Endothelial cell of umbilical vein (primary cell): ENCODE results near the gene ACAD9. TPM values are rescaled to one million over a fixed set of nuclear protein-coding genes. Genes with fewer than 3 reads are reported as not detected.

Experiments used
- BruUV-seq: library from RNA; stranded (reverse); fragments of 400-500 nt; replicated peaks from 2 replicates; lab custom pipeline; 2021; lab: Mats Ljungman, UMichigan
- CTCF ChIA-PET: fragments of 300-600, 350-600 bp; sonication (Branson Sonifier 250); formaldehyde crosslinking; loops from one replicate; lab custom pipeline; 2021; ENCODE audit warnings: antibody characterized with exemption, inconsistent platforms; lab: Charles Lee
- POLR2A ChIA-PET: fragments of 300-600, 350-600 bp; sonication (Branson Sonifier 250); formaldehyde crosslinking; loops from one replicate; lab custom pipeline; 2021; ENCODE audit warnings: antibody characterized with exemption, inconsistent platforms; lab: Charles Lee
- DNase-seq: peaks from one replicate; pipeline ENCODE4 v3.0.0-alpha.2; 2011; ENCODE audit warnings: low read depth, low spot score
- FAIRE-seq: peaks from 2 replicates; lab custom pipeline; 2011; peaks lifted over from hg19 to GRCh38; lab: Jason Lieb, UNC
- H2AFZ ChIP-seq: 2 replicates; pipeline ENCODE4 v1.6.0; 2012; ENCODE audit warnings: low read depth, low read length, control low read depth, inconsistent platforms
- H3K27ac ChIP-seq: 2 replicates; pipeline ENCODE4 v1.5.1; 2011; ENCODE audit warnings: low read depth, mild to moderate bottlenecking, control low read depth, low read length, moderate library complexity; ENCODE audit not compliant: insufficient read depth
- H3K27me3 ChIP-seq, 2 experiments: 2 replicates each; pipeline versions ENCODE4 v1.6.0 to v1.6.1; 2011; ENCODE audit warnings: low read length in 2 of 2, mixed read lengths in 1 of 2; ENCODE audit not compliant: control insufficient read depth in 2 of 2, insufficient read depth in 2 of 2
- H3K36me3 ChIP-seq, 2 experiments: 2 replicates in 1 of 2; 3 replicates in 1 of 2; pipeline ENCODE4 v1.5.1; 2011; ENCODE audit warnings: low read length in 2 of 2, mild to moderate bottlenecking in 1 of 2, moderate library complexity in 1 of 2; ENCODE audit not compliant: control insufficient read depth in 2 of 2, insufficient read depth in 2 of 2; ENCODE audit errors: extremely low read depth in 1 of 2
- H3K4me1 ChIP-seq: 3 replicates; pipeline ENCODE4 v1.5.1; 2011; ENCODE audit warnings: mild to moderate bottlenecking, low read length; ENCODE audit not compliant: control insufficient read depth, insufficient read depth; ENCODE audit errors: extremely low read depth
- H3K4me2 ChIP-seq: 2 replicates; pipeline ENCODE4 v1.6.1; 2011; ENCODE audit warnings: low read length, control low read depth, mixed read lengths; ENCODE audit not compliant: insufficient read depth
- H3K4me3 ChIP-seq, 3 experiments: fragments of 200-600 bp in 1 of 3; sonication (generic), shearing (Covaris generic) in 1 of 3; replicated peaks in 1 of 3; 2 replicates each; pipeline ENCODE4 v1.5.1; 2011 to 2016; ENCODE audit warnings: control low read depth in 3 of 3, low read length in 3 of 3, mild to moderate bottlenecking in 2 of 3, inconsistent platforms in 1 of 3, low read depth in 1 of 3, moderate library complexity in 1 of 3; ENCODE audit not compliant: insufficient read depth in 1 of 3
- H3K79me2 ChIP-seq: 2 replicates; pipeline ENCODE4 v1.6.0; 2012; ENCODE audit warnings: low read length, inconsistent platforms; ENCODE audit not compliant: control insufficient read depth, insufficient read depth
- H3K9ac ChIP-seq: replicated peaks from 2 replicates; pipeline ENCODE3; 2011; ENCODE audit warnings: low read length, control low read depth; ENCODE audit not compliant: insufficient read depth; ENCODE audit errors: extremely low read depth
- H3K9me1 ChIP-seq: replicated peaks from 3 replicates; pipeline ENCODE4 v1.6.0; 2011; ENCODE audit warnings: mild to moderate bottlenecking, low read length; ENCODE audit not compliant: control insufficient read depth, insufficient read depth; ENCODE audit errors: extremely low read depth
- H3K9me3 ChIP-seq: replicated peaks from 2 replicates; pipeline ENCODE4 v1.5.1; 2012; ENCODE audit warnings: low read length, inconsistent platforms; ENCODE audit not compliant: control insufficient read depth, insufficient read depth
- H4K20me1 ChIP-seq: replicated peaks from 2 replicates; pipeline ENCODE3; 2011; ENCODE audit warnings: mild to moderate bottlenecking, low read length; ENCODE audit not compliant: control insufficient read depth, insufficient read depth; ENCODE audit errors: extremely low read depth
- CTCF ChIP-seq, 2 donors: IDR thresholded peaks; 1 replicate in 1 of 2; 2 replicates in 1 of 2; pipeline ENCODE4 v1.5.1; 2011; ENCODE audit warnings: low read length in 2 of 2, mild to moderate bottlenecking in 2 of 2, moderate library complexity in 2 of 2, control low read depth in 1 of 2, inconsistent platforms in 1 of 2, low read depth in 1 of 2; ENCODE audit not compliant: insufficient read depth in 1 of 2; ENCODE audit errors: extremely low read depth in 1 of 2
- EZH2 ChIP-seq: IDR thresholded peaks from 2 replicates; pipeline ENCODE4 v1.6.1; 2012; ENCODE audit warnings: borderline replicate concordance, low read depth, mild to moderate bottlenecking, moderate library complexity, low read length, inconsistent platforms; ENCODE audit not compliant: severe bottlenecking
- FOS ChIP-seq: IDR thresholded peaks from 2 replicates; pipeline ENCODE4 v1.6.1; 2011; ENCODE audit warnings: mild to moderate bottlenecking, low read length, moderate library complexity, borderline replicate concordance; ENCODE audit not compliant: insufficient read depth
- GATA2 ChIP-seq: IDR thresholded peaks from 2 replicates; pipeline ENCODE4 v1.7.0; 2011; ENCODE audit warnings: low read depth, mild to moderate bottlenecking, moderate library complexity, mixed read lengths, low read length; ENCODE audit not compliant: insufficient read length, insufficient read depth
- JUN ChIP-seq: IDR thresholded peaks from 2 replicates; pipeline ENCODE4 v1.6.1; 2011; ENCODE audit warnings: borderline replicate concordance, low read depth; ENCODE audit not compliant: insufficient read length, insufficient read depth
- MYC ChIP-seq: IDR thresholded peaks from one replicate; pipeline ENCODE4 v1.6.1; 2011; ENCODE audit warnings: mild to moderate bottlenecking, low read depth, low read length
- POLR2A ChIP-seq: IDR thresholded peaks from 2 replicates; pipeline ENCODE4 v1.6.1; 2012; ENCODE audit warnings: low read depth, mild to moderate bottlenecking, control low read depth, low read length
- POLR2AphosphoS5 ChIP-seq: IDR thresholded peaks from 2 replicates; pipeline ENCODE4 v1.6.1; 2012; ENCODE audit warnings: low read depth, mild to moderate bottlenecking, control low read depth, low read length, moderate library complexity; ENCODE audit not compliant: insufficient read depth
- dilution Hi-C: fragments of 300-500 bp; cut with MboI; formaldehyde crosslinking; loops from one replicate; pipeline ENCODE4 v1.15.0; 2019; ENCODE audit warnings: low sequenced_read_pairs; ENCODE audit not compliant: extremely low pct_ligation_motif_present
- intact Hi-C: fragments of 100-400 bp; cut with micrococcal nuclease; formaldehyde crosslinking; loops from one replicate; pipeline ENCODE4 v1.10.0; 2022
- polyA plus RNA-seq, 4 experiments: library from polyadenylated mRNA; depleted of rRNA in 3 of 4; stranded (reverse) in 3 of 4; unstranded in 1 of 4; fragments of >200 nt; gene quantifications; 2 replicates each; pipeline versions ENCODE4 v1.2.1 to v1.2.3, GENCODE V29; 2011 to 2012; ENCODE audit warnings: missing spikeins in 1 of 4
- total RNA-seq: library from RNA; stranded (reverse); gene quantifications from 2 replicates; pipeline ENCODE4 v1.2.3, GENCODE V29; 2021
- TF ChIP-seq, protein P1 (sequence below): IDR thresholded peaks from 2 replicates; pipeline ENCODE4 v1.6.1; 2011; ENCODE audit not compliant: insufficient read depth, insufficient read length

ACAD9 gene
- total and polyA plus RNA-seq, 2 donors (not counting 3 experiments of a cell fraction or from before 2014, with no cell fraction given): 58.6 to 65.8 TPM

DNA sequence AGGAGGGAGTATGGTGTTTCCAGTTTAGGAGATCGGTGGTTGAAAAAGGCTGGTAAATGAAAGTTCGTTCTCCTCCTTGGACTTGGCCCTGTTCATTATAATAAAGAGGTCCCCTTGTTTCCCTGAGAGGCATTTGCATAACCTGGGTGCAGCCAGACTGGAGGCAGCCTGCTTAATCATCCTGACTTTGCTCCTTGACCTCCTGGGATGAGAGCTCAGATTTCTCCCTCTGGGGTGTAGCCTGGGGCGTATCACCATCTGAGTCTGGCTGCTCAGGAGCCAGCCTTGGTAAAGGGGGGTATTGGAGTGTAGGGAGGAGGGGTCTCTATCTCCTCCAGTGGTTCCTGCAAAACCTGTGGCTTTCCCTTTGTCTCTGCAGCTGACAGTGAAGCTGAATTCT lies 21.3 kb upstream of the ACAD9 start:
- H3K4me3 ChIP-seq: no peak overlapping the region
- no TSS peak for BruUV-seq
- CTCF ChIA-PET: no interaction called here

More for the DNA sequence above, 21.3 kb upstream of the ACAD9 start:
- dilution Hi-C loops: no loop called here
- peaks cover 6% of the 10 kb centered on the region for H3K9me3 ChIP-seq
- no peak overlapping the region for H3K4me2 ChIP-seq
- TF ChIP-seq FOS (no peak), GATA2 (no peak), MYC (no peak), EZH2 (no peak), CTCF (IDR thresholded peaks at IDR 0.05; ENCODE audit: extremely low read depth in 1 of 2, insufficient read depth in 1 of 2, low read depth in 1 of 2, low read length in 2 of 2) (no peak), POLR2AphosphoS5 (no peak), JUN (no peak), POLR2A (no peak)
- TF ChIP-seq, protein P1, sequence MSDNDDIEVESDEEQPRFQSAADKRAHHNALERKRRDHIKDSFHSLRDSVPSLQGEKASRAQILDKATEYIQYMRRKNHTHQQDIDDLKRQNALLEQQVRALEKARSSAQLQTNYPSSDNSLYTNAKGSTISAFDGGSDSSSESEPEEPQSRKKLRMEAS: no peak
- no peaks in the 10 kb centered on the region for H3K4me1 ChIP-seq
- no peaks in the 10 kb centered on the region for H3K36me3 ChIP-seq
- no peak overlapping the region for H3K9ac ChIP-seq
- intact Hi-C loops: no loop called here
- H4K20me1 ChIP-seq: no peaks in the 10 kb centered on the region
- FAIRE-seq (no peak), DNase-seq (no peak)
- H3K27me3 ChIP-seq: no peaks in the 10 kb centered on the region
- H3K27ac ChIP-seq: no peak overlapping the region
- no peaks in the 10 kb centered on the region for H3K9me1 ChIP-seq
- H2AFZ ChIP-seq: no peak overlapping the region
- POLR2A ChIA-PET: no interaction called here
- no peaks in the 10 kb centered on the region for H3K79me2 ChIP-seq
